Germinal center (tissue), 1 donor: Measurements from ENCODE around the gene EXOC3.

Experiments used
- DNase-seq: peaks from one replicate; pipeline ENCODE4 v3.0.0; 2012; ENCODE audit warnings: mixed read lengths, low spot score

EXOC3 gene

GRCh38 chr5:439636-440035 is 3.3 kb upstream of the EXOC3 start:
- DNase-seq = no peak

- DNase-seq = no peak
Measured at GRCh38 chr5:440401-441201, 2.4 kb upstream of the EXOC3 start.

GRCh38 chr5:441996-442334 is 1.0 kb upstream of the EXOC3 start:
- DNase-seq = no peak

- DNase-seq = no peak
Measured at GRCh38 chr5:443239-444151, 519 bp downstream of the EXOC3 start.

- DNase-seq = no peak
Measured at GRCh38 chr5:444226-444625, 1.2 kb downstream of the EXOC3 start.

GRCh38 chr5:445591-445990 is 2.6 kb downstream of the EXOC3 start:
- DNase-seq = no peak

DNA sequence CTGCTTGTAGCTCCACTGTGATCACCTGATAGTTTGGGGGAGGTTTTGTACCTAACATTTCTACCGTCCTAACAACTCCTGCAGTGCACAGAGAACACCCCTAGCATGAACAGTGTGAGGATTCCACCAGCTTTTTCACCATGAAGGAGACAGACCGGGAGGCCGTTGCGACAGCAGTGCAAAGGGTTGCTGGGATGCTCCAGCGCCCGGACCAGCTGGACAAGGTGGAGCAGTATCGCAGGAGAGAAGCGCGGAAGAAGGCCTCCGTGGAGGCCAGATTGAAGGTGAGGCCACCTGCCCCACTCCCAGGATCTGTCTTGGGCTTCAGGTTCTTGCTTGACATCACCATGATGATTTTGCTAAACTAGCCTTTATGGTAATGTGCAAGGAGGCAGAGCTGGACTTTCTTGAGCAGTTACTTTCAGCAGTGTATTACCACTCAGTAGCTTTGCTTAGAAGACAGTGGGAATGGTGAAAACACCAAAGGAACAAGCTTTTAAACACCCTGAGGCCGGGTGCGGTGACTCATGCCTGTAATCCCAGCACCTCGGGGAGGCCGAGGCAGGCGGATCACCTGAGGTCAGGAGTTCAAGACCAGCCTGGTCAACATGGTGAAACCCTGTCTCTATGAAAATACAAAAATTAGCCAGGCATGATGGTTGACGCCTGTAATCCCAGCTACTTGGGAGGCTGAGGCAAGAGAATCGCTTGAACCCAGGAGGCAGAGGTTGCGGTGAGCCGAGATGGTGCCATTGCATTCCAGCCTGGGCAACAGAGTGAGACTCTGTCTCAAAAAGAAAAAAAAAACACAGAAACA is 3.3 kb downstream of the EXOC3 start:
- DNase-seq = no peak

DNA sequence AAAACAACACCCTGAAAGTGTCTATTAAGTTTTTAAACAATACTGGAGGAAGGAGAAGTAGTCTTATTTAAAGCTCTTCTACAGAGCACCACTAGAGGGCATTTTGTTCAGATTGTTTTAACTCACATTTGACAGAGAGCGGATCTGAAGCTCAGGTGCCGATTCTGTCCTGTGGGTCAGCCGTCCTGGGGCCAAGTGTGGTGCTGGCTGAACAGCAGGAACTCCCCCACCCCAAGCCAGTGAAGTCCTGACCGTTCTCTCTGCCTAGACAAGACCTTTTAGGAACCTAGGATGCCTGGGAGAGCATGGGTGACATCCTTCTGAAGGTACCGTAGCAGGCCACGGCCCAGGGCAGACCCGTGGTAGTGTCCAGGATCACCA is 3.9 kb downstream of the EXOC3 start:
- peak; percentile 69 for DNase-seq

GRCh38 chr5:447501-447900 is 4.5 kb downstream of the EXOC3 start:
- no peak for DNase-seq

GRCh38 chr5:448061-448765 is 5.2 kb downstream of the EXOC3 start:
- no peak for DNase-seq

- no peak for DNase-seq
Measured at GRCh38 chr5:448766-449090, 5.8 kb downstream of the EXOC3 start.

DNA sequence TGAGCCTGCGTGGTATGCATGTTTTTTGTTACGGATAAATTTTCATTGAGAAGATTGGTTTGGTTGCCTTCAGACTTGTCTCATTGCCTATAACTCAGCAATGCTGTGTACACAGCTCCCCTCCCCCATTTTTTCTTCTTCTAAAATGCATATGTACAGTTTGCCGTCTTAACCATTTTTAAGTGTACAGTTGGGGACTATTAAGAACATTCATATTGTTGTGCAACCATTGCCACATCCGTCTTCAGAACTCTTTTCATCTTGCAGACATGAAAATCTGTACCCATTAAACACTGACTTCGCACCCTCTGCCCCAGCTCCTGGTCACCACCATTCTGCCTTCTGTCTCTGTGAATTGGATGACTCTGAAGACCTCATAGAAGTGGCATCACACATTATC is 6.2 kb downstream of the EXOC3 start:
- no peak for DNase-seq

GRCh38 chr5:451587-452458 is 8.8 kb downstream of the EXOC3 start:
- no peak for DNase-seq

- DNase-seq = no peak
Measured at GRCh38 chr5:452978-453710, 10.2 kb downstream of the EXOC3 start.

GRCh38 chr5:453725-454481 is 10.9 kb downstream of the EXOC3 start:
- no peak for DNase-seq

GRCh38 chr5:454936-455335 is 12.0 kb downstream of the EXOC3 start:
- no peak for DNase-seq

DNA sequence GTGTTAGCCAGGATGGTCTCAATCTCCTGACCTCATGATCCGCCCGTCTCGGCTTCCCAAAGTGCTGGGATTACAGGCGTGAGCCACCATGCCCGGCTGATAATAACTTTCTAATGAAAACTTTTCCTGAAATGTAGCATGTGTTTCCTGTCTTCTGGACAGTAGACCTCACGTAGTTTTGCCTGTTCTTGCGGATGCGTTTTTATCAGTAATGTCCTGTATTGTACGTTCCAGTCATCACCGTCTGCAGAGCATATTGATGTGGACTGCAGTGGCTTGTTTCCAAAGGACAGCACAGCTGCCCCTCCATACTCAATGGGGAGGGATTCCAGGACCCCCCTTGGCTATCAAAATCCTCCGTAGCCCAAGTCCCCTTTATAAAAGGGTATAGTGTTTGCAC is 12.8 kb downstream of the EXOC3 start:
- DNase-seq = no peak

GRCh38 chr5:456351-457194 is 13.6 kb downstream of the EXOC3 start:
- no peak for DNase-seq
